Measurements from ENCODE around the gene FOXP3.
A peak's percentile ranks its signal among the peaks of the same experiment; 100 is the strongest.

- TF ChIP-seq POLR2A (IDR thresholded peaks at IDR 0.05) (no peak), CTCF (IDR thresholded peaks at IDR 0.05) (peak in 7 of 12 donors; percentile 11 to 40 (median 28))
Observed at GRCh38 chrX:49282647-49283011, 18.1 kb upstream of the FOXP3 start.
